Activated T-cell treated with anti-CD3 and anti-CD28 coated beads, Interleukin-2, amount 50 U/mL, for 72 hours (primary cell): Measurements from ENCODE around the gene GPR75. TPM values are rescaled to one million over a fixed set of nuclear protein-coding genes. Genes with fewer than 3 reads are reported as not detected.
A peak's percentile ranks its signal among the peaks of the same experiment; 100 is the strongest.

Experiments
- ATAC-seq, 2 donors: fragments of 150-1000 bp; cut with Tn5 transposase; replicated peaks in 1 of 2; 2 replicates each; pipeline ENCODE4 v1.10.0; 2021; ENCODE audit warnings: moderate library complexity in 2 of 2, mild to moderate bottlenecking in 1 of 2
- DNase-seq, 2 donors: peaks; one replicate each; pipeline ENCODE4 v3.0.0; 2021 to 2022; ENCODE audit warnings: mixed read lengths in 1 of 2
- H3K27ac Mint-ChIP-seq: one replicate; pipeline ENCODE4 v1.8.0; 2022; ENCODE audit warnings: mild to moderate bottlenecking, moderate library complexity, mixed read lengths
- H3K27me3 Mint-ChIP-seq: one replicate; pipeline ENCODE4 v1.8.0; 2022; ENCODE audit warnings: low read depth, mixed read lengths
- H3K36me3 Mint-ChIP-seq, 2 donors: one replicate each; pipeline ENCODE4 v1.8.0; 2022; ENCODE audit warnings: mixed read lengths in 2 of 2, mild to moderate bottlenecking in 1 of 2; ENCODE audit not compliant: insufficient read depth in 2 of 2
- H3K4me1 Mint-ChIP-seq: one replicate; pipeline ENCODE4 v1.8.0; 2022; ENCODE audit warnings: low read depth, mixed read lengths
- H3K4me3 Mint-ChIP-seq, 2 donors: one replicate each; pipeline ENCODE4 v1.8.0; 2022; ENCODE audit warnings: mild to moderate bottlenecking in 2 of 2, mixed read lengths in 2 of 2, moderate library complexity in 2 of 2
- H3K9me3 Mint-ChIP-seq, 2 donors: one replicate each; pipeline ENCODE4 v1.8.0; 2022; ENCODE audit warnings: mixed read lengths in 2 of 2
- total RNA-seq, 2 donors: library from RNA; stranded (reverse); gene quantifications; one replicate each; pipeline ENCODE4 v1.2.3, GENCODE V29; 2022

Gene GPR75
- total RNA-seq, 2 donors from 2014 or later = 1.0 to 1.2 TPM

DNA sequence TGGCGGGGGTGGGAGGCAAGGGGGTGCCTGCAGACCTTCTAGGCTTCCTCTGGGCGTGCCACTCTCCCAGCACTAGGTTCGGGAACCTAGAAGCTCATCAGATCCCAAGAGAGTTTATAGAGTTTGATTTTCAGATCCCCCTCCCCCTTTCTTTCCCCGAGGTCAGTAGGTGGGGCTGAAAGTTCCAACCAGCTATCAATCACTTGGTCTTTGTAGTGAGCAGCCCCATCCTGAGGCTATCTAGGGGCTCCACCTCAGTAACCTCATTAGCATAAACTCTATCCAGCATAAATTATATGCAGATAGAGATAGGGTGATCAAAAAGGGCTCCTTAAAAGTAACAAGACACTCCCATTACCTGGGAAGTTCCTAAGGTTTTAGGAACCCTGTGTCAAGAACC lies 40.1 kb downstream of the GPR75 start:
- H3K36me3 Mint-ChIP-seq = peaks cover 0 to 17% of the 10 kb centered on the region in 2 donors
- H3K27me3 Mint-ChIP-seq = no peaks in the 10 kb centered on the region
- no peaks in the 10 kb centered on the region for H3K4me1 Mint-ChIP-seq
- H3K27ac Mint-ChIP-seq = no peak overlapping the region
- no peak for DNase-seq
- H3K9me3 Mint-ChIP-seq = no peaks in the 10 kb centered on the region
- no peak for ATAC-seq
- H3K4me3 Mint-ChIP-seq = no peak overlapping the region

DNA sequence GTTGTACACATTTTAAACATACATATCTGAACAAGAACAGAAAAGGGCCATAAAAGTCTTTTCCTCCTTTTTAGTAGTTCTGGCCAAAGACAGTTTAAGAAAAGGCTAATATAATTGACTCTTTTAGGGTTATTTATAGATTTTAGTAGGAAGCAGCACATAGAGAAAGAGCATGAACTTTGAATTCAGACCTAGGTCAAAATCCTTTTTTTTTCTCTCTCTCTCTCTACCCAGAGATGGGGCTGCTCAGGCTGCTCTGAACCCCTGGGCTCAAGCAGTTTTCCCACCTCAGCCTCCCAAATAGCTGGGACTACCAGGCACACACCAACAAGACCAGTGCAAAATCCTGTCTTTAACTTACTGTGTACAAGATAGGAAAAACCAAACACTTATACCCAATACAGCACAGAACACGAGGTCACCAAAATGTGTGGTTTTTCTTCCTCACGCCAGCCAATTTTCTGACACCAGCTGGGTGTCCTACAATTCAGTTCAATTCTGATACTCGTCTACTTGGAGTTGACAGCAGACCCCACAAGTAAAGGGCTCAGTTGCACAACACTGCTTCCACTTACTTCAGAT lies 40.8 kb downstream of the GPR75 start:
- H3K9me3 Mint-ChIP-seq = no peaks in the 10 kb centered on the region
- no peak overlapping the region for H3K4me3 Mint-ChIP-seq

DNA sequence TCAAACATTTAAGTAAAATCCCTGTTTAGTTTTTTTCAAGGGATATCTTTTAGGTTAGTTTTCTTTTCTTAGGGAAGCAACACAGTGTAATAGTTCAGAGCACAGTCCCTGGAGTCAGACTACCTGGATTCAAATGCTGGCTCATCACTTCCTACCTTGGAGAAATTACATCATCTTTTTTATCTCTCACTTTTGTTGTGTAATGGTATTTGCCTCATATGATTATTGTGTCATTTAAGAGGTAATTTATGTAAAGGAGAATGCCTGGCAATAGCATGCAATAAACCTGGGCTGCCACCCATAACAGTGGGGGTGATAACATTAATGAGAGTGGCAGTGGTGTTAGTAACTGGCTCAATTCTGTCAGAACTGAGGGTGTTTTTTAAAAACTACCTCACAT lies 46.6 kb downstream of the GPR75 start:
- H3K4me1 Mint-ChIP-seq = no peaks in the 10 kb centered on the region
- no peaks in the 10 kb centered on the region for H3K27me3 Mint-ChIP-seq
- H3K9me3 Mint-ChIP-seq = no peaks in the 10 kb centered on the region
- H3K4me3 Mint-ChIP-seq = no peak overlapping the region
- ATAC-seq (no peak), DNase-seq (no peak)
- peak overlapping the region; percentile 15 for H3K27ac Mint-ChIP-seq
- peaks cover 3 to 19% of the 10 kb centered on the region in 2 donors for H3K36me3 Mint-ChIP-seq

More for the DNA sequence above, 40.8 kb downstream of the GPR75 start:
- Mint-ChIP-seq H3K27ac (no peak overlapping the region), H3K27me3 (no peaks in the 10 kb centered on the region), H3K36me3 (peaks cover 0 to 19% of the 10 kb centered on the region in 2 donors), H3K4me1 (no peaks in the 10 kb centered on the region)
- no peak for DNase-seq
- no peak for ATAC-seq

DNA sequence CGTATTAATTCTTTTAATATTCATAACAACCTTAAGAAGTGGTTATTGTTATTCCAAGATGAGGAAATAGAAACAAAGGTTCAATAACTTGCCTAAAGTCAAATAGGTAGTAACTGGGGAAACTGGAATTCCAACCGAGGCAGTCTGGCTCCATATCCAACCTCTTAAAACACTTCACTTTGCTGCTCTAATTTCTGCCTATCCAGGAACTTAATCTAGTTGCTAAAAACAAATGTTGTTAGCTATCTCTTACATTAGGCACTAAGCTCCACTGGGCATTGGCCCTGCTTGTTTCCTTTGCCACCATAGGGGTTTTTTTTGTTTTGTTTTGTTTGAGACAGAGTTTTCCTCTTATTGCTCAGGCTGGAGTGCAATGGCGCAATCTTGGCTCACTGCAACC lies 48.2 kb downstream of the GPR75 start:
- ATAC-seq (no peak), DNase-seq (no peak)
- H3K4me1 Mint-ChIP-seq = no peaks in the 10 kb centered on the region
- H3K4me3 Mint-ChIP-seq = no peak overlapping the region
- H3K36me3 Mint-ChIP-seq = peaks cover 5 to 21% of the 10 kb centered on the region in 2 donors
- H3K9me3 Mint-ChIP-seq = no peaks in the 10 kb centered on the region
- no peak overlapping the region for H3K27ac Mint-ChIP-seq
- H3K27me3 Mint-ChIP-seq = no peaks in the 10 kb centered on the region

Other genes with a start within 250 kb of the GPR75 start
- gene CHAC2, start 92.2 kb downstream of the GPR75 start, total RNA-seq = 10 to 100 TPM in 1 of 2 donors, 1 to 10 TPM in 1; 9.4 to 12.5 TPM
- 10 to 100 TPM; 29.6 to 31.7 TPM for gene ASB3, start 73.0 kb downstream of the GPR75 start, total RNA-seq
- gene ERLEC1, start 72.9 kb downstream of the GPR75 start, total RNA-seq = 10 to 100 TPM; 24.4 to 31.4 TPM
- 10 to 100 TPM; 36.9 to 39.5 TPM for gene PSME4, start 111.0 kb upstream of the GPR75 start, total RNA-seq